K562 (cell line): ENCODE results near the gene TRIO. TPM values are rescaled to one million over a fixed set of nuclear protein-coding genes. Genes with fewer than 3 reads are reported as not detected.

Experiments used
- ATAC-seq: fragments of 200-7000 bp; cut with Tn5 transposase; 3 replicates; pipeline ENCODE4 v1.9.1; 2020; ENCODE audit warnings: moderate library complexity
- BruUV-seq: library from RNA; stranded (reverse); fragments of 400-500 nt; replicated peaks from 2 replicates; lab custom pipeline; 2021; lab: Mats Ljungman, UMichigan
- CTCF ChIA-PET: fragments of 300-600 bp; formaldehyde crosslinking; extraction: SDS; loops from one replicate; lab custom pipeline; 2021; ENCODE audit warnings: low intra/inter-chr PET ratio; lab: Yijun Ruan, JAX
- POLR2A ChIA-PET: fragments of 300-600, 350-650 bp; sonication (Branson Sonifier 250); formaldehyde crosslinking; extraction: SDS; loops from one replicate; lab custom pipeline; 2021; ENCODE audit warnings: antibody characterized with exemption, inconsistent platforms; lab: Yijun Ruan, JAX
- DNase-seq, 4 experiments: peaks; one replicate each; pipeline versions ENCODE4 v3.0.0 to v3.0.0-alpha.2; 2011 to 2018; ENCODE audit warnings: low spot score in 3 of 4, mixed read lengths in 3 of 4; ENCODE audit errors: extremely low read depth in 1 of 4
- FAIRE-seq: peaks from 2 replicates; lab custom pipeline; 2011; peaks lifted over from hg19 to GRCh38; lab: Jason Lieb, UNC
- H2AFZ ChIP-seq: 2 replicates; pipeline ENCODE4 v1.6.0; 2011; ENCODE audit warnings: low read depth, low read length, control low read depth, inconsistent platforms
- H3K27ac ChIP-seq: fragments of 200-600 bp; 3 replicates; pipeline ENCODE4 v1.8.0; 2011; ENCODE audit warnings: low read depth, mild to moderate bottlenecking, control low read depth, inconsistent platforms, low read length, moderate library complexity, mixed read lengths; ENCODE audit errors: extremely low read depth
- H3K27me3 ChIP-seq, 2 experiments: fragments of 300-600 bp in 1 of 2; 2 replicates in 1 of 2; 3 replicates in 1 of 2; pipeline versions ENCODE4 v1.6.0 to v1.8.0; 2011; ENCODE audit warnings: inconsistent platforms in 2 of 2, low read length in 2 of 2, mild to moderate bottlenecking in 1 of 2, mixed read lengths in 1 of 2, moderate library complexity in 1 of 2; ENCODE audit not compliant: control insufficient read depth in 2 of 2, insufficient read depth in 2 of 2
- H3K36me3 ChIP-seq: fragments of 300-600 bp; 3 replicates; pipeline ENCODE4 v1.8.0; 2011; ENCODE audit warnings: mild to moderate bottlenecking, low read length, inconsistent platforms; ENCODE audit not compliant: control insufficient read depth, insufficient read depth
- H3K4me1 ChIP-seq, 2 experiments: fragments of 200-600 bp in 1 of 2; replicated peaks in 1 of 2; 2 replicates in 1 of 2; 3 replicates in 1 of 2; pipeline versions ENCODE4 v1.5.1 to v1.8.0; 2011; ENCODE audit warnings: inconsistent platforms in 2 of 2, low read length in 2 of 2, mild to moderate bottlenecking in 1 of 2, mixed read lengths in 1 of 2, moderate library complexity in 1 of 2; ENCODE audit not compliant: control insufficient read depth in 2 of 2, insufficient read depth in 2 of 2
- H3K4me2 ChIP-seq: 2 replicates; pipeline ENCODE4 v1.6.1; 2011; ENCODE audit warnings: low read length, control low read depth, inconsistent platforms, mixed read lengths; ENCODE audit not compliant: insufficient read depth
- H3K4me3 ChIP-seq: fragments of 200-600 bp; sonication (generic), shearing (Covaris generic); 2 replicates; pipeline ENCODE4 v1.5.1; 2016; ENCODE audit warnings: control low read depth, inconsistent platforms
- H3K79me2 ChIP-seq: fragments of 200-600 bp; 3 replicates; pipeline ENCODE4 v1.8.0; 2011; ENCODE audit warnings: low read length, inconsistent platforms; ENCODE audit not compliant: control insufficient read depth, insufficient read depth
- H3K9ac ChIP-seq, 2 experiments: 2 replicates each; pipeline versions ENCODE4 v1.6.0 to v1.6.1; 2011; ENCODE audit warnings: low read depth in 2 of 2, low read length in 2 of 2, control low read depth in 1 of 2, inconsistent platforms in 1 of 2, mild to moderate bottlenecking in 1 of 2, mixed read lengths in 1 of 2; ENCODE audit not compliant: insufficient read depth in 1 of 2
- H3K9me1 ChIP-seq: one replicate; pipeline ENCODE4 v1.6.0; 2011; ENCODE audit warnings: inconsistent platforms, mild to moderate bottlenecking, low read length, moderate library complexity; ENCODE audit not compliant: control insufficient read depth, insufficient read depth
- H3K9me3 ChIP-seq: replicated peaks from 2 replicates; pipeline ENCODE4 v1.5.1; 2011; ENCODE audit warnings: low read depth, low read length, inconsistent platforms; ENCODE audit not compliant: control insufficient read depth, insufficient read depth
- H4K20me1 ChIP-seq: replicated peaks from 2 replicates; pipeline ENCODE4 v1.6.1; 2011; ENCODE audit warnings: low read length, inconsistent platforms, mixed read lengths; ENCODE audit not compliant: control insufficient read depth, insufficient read depth
- ARID1B ChIP-seq: fragments of 450-650 bp; IDR thresholded peaks from 2 replicates; pipeline ENCODE4 v1.6.1; 2016; ENCODE audit warnings: antibody characterized with exemption, mild to moderate bottlenecking, inconsistent platforms
- BRD4 ChIP-seq: fragments of 200-600 bp; sonication (generic); IDR thresholded peaks from 2 replicates; pipeline ENCODE4 v1.6.1; 2017; ENCODE audit warnings: inconsistent platforms
- CHCHD3 ChIP-seq: fragments of 250-450 bp; sonication (Bioruptor Pico); IDR thresholded peaks from 2 replicates; pipeline ENCODE4 v2.1.2; 2022; ENCODE audit warnings: mild to moderate bottlenecking
- HMG20B ChIP-seq: fragments of 250-450 bp; sonication (Bioruptor Pico); IDR thresholded peaks from 2 replicates; pipeline ENCODE4 v1.5.0; 2021; ENCODE audit warnings: mild to moderate bottlenecking
- KDM5B ChIP-seq: fragments of 200-600 bp; sonication (generic); IDR thresholded peaks from 2 replicates; pipeline ENCODE4 v1.6.1; 2012; ENCODE audit warnings: low read depth, mild to moderate bottlenecking, moderate library complexity, low read length, control low read depth, inconsistent platforms; ENCODE audit not compliant: insufficient replicate concordance
- KLF10 ChIP-seq: fragments of 250-450 bp; sonication (Bioruptor Pico); IDR thresholded peaks from 2 replicates; pipeline ENCODE4 v1.6.1; 2021; ENCODE audit warnings: matching md5 sums
- MAFF ChIP-seq: IDR thresholded peaks from 2 replicates; pipeline ENCODE4 v1.6.1; 2012; ENCODE audit warnings: low read length, improper control_type of control experiment
- PHF20 ChIP-seq: fragments of 450-650 bp; IDR thresholded peaks from 2 replicates; pipeline ENCODE4 v1.6.1; 2018; ENCODE audit not compliant: partially characterized antibody
- RNF2 ChIP-seq: sonication (generic); IDR thresholded peaks from 2 replicates; pipeline ENCODE4 v1.6.1; 2016
- SOX6 ChIP-seq: fragments of 450-650 bp; IDR thresholded peaks from 2 replicates; pipeline ENCODE4 v1.6.1; 2014; ENCODE audit warnings: mild to moderate bottlenecking
- TAF15 ChIP-seq: fragments of 200-400 bp; formaldehyde crosslinking; IDR thresholded peaks from 2 replicates; pipeline ENCODE4 v1.6.1; 2017; ENCODE audit warnings: mild to moderate bottlenecking, low read depth, low read length, moderate library complexity
- ZNF146 ChIP-seq: IDR thresholded peaks from one replicate; pipeline ENCODE4 v1.6.1; 2018; ENCODE audit warnings: missing compliant biosample characterization; ENCODE audit not compliant: unreplicated experiment
- ZNF282 ChIP-seq: sonication (generic); formaldehyde crosslinking; IDR thresholded peaks from 2 replicates; pipeline ENCODE4 v1.8.1; 2023; ENCODE audit warnings: missing genetic modification reagents
- ZNF57 ChIP-seq: fragments of 450-650 bp; formaldehyde crosslinking; IDR thresholded peaks from 2 replicates; pipeline ENCODE4 v1.4.0; 2020; ENCODE audit warnings: mild to moderate bottlenecking, moderate library complexity
- ZNF695 ChIP-seq: fragments of 450-650 bp; formaldehyde crosslinking; IDR thresholded peaks from 2 replicates; pipeline ENCODE4 v1.4.0; 2020; ENCODE audit warnings: mild to moderate bottlenecking, moderate library complexity
- WGBS: fragments of 100-300 bp; shearing (Covaris generic); methylation state at CpG from one replicate; pipeline ENCODE4 v1.1.6; 2016; ENCODE audit warnings: low coverage, mixed read lengths; ENCODE audit not compliant: insufficient coverage; ENCODE audit errors: missing lambda C conversion rate; 5-methylcytosine and 5-hydroxymethylcytosine counted together
- in situ Hi-C: fragments of 300-500 bp; cut with MboI; formaldehyde crosslinking; loops from 4 replicates; pipeline ENCODE4 v1.15.0; 2018; ENCODE audit warnings: inconsistent platforms, mixed read lengths
- intact Hi-C: fragments of 100-400 bp; cut with micrococcal nuclease; formaldehyde crosslinking; loops from 2 replicates; pipeline ENCODE4 v1.14.2; 2022
- polyA plus RNA-seq, 8 experiments: library from polyadenylated mRNA; depleted of rRNA in 4 of 8; stranded (reverse) in 5 of 8; unstranded in 3 of 8; fragments of >200 nt; fragmentation: Nextera tagmentation in 2 of 8; fragmentation: Illumina TruSeq in 1 of 8; extraction: Ambion mirVana in 2 of 8; extraction: Trizol in 1 of 8; gene quantifications; 2 replicates each; pipeline versions ENCODE4 v1.2.1 to v1.2.3, GENCODE V29; 2011 to 2014; ENCODE audit warnings: inconsistent platforms in 1 of 8, missing spikeins in 1 of 8
- total RNA-seq, 7 experiments: library from RNA; depleted of rRNA in 6 of 7; stranded (reverse); fragments of >200 nt in 6 of 7; fragmentation: Illumina TruSeq in 2 of 7; extraction: Trizol in 2 of 7; gene quantifications; 2 replicates each; pipeline versions ENCODE4 v1.2.1 to v1.2.3, GENCODE V29; 2011 to 2021; ENCODE audit warnings: low replicate concordance in 1 of 7
- TF ChIP-seq, protein P1 (sequence below): fragments of 450-650 bp; IDR thresholded peaks from 2 replicates; pipeline ENCODE4 v1.6.1; 2018; ENCODE audit not compliant: partially characterized antibody
- TF ChIP-seq, protein P2 (sequence below): sonication (generic); formaldehyde crosslinking; IDR thresholded peaks from 2 replicates; pipeline ENCODE4 v1.8.0; 2022; ENCODE audit warnings: mild to moderate bottlenecking, missing genetic modification reagents

Gene TRIO
- total and polyA plus RNA-seq, 9 of the 15 experiments (the other 6 are each of a cell fraction or from before 2014, with no cell fraction given), result 0.24 to 5.0 (median 1.1) TPM

DNA sequence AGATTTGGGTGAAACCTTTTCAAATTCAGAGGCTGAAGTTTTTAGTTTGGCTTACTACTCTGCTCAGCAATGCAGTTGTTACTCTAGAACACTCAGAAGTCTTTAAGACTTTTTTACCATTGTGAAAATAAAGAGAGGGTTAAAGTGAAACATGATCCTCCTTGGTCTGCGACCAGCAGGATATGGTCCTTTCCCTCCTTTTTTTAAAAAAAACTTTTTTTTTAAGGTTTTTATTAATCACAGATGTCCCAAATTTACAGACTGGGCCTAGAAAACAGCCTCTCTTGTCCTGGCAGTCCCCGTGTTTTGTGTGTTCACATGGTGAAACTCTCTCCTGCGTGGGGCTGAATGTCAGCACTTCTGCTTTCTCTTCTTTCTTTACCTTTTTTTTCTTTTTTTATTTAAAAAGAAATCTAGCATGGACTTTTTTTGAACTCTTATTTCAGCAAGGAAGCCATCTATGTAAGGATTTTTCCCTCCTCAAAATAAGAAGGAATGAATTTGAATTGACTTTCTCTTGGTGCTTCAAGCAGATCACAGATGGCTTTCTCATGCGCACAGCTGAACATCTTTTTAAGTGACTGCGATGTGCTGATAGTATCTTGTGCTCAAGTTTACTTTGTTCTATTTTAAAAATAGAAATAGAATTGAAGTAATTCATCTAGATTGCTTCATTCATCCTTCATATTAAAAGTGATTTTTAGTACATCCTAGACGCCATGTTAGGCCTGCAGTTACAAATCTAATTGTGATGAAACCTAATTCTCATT lies 309.7 kb downstream of the TRIO start:
- BruUV-seq, result no TSS peak
- intact Hi-C loops, result no loop called here
- Histone ChIP-seq H4K20me1 (no peaks in the 10 kb centered on the region), H3K9me3 (no peaks in the 10 kb centered on the region), H3K9me1 (no peaks in the 10 kb centered on the region), H2AFZ (no peak overlapping the region), H3K27ac (no peak overlapping the region), H3K36me3 (no peaks in the 10 kb centered on the region), H3K27me3 (peaks cover 9 to 27% of the 10 kb centered on the region in 2 experiments), H3K79me2 (no peaks in the 10 kb centered on the region), H3K4me3 (no peak overlapping the region), H3K4me1 (no peaks in the 10 kb centered on the region; a peak in 2 of 5 replicates), H3K4me2 (no peak overlapping the region), H3K9ac (no peak overlapping the region)
- in situ Hi-C loops, result no loop called here
- FAIRE-seq, result no peak
- POLR2A ChIA-PET, result no interaction called here
- ATAC-seq, result no peak
- WGBS, result 4% methylated on average over 6 of the region's 6 CpGs
- DNase-seq, result no peak
- CTCF ChIA-PET, result interaction anchor here (0.6 kb wide), 1 partner anchor 310 kb away, joined by 3 read pairs; the partner anchor contains the start of gene TRIO
- no peak for TF ChIP-seq HMG20B (CRISPR knock-in tag)
- no peak for TF ChIP-seq ZNF57 (CRISPR knock-in tag)
- no peak for TF ChIP-seq ARID1B
- no peak for TF ChIP-seq CHCHD3 (CRISPR knock-in tag)
- TF ChIP-seq SOX6, result no peak
- no peak for TF ChIP-seq BRD4
- TF ChIP-seq ZNF282 (CRISPR knock-in tag), result no peak
- TF ChIP-seq ZNF695 (CRISPR knock-in tag), result no peak
- no peak for TF ChIP-seq ZNF146 (CRISPR knock-in tag)
- TF ChIP-seq, protein P1, sequence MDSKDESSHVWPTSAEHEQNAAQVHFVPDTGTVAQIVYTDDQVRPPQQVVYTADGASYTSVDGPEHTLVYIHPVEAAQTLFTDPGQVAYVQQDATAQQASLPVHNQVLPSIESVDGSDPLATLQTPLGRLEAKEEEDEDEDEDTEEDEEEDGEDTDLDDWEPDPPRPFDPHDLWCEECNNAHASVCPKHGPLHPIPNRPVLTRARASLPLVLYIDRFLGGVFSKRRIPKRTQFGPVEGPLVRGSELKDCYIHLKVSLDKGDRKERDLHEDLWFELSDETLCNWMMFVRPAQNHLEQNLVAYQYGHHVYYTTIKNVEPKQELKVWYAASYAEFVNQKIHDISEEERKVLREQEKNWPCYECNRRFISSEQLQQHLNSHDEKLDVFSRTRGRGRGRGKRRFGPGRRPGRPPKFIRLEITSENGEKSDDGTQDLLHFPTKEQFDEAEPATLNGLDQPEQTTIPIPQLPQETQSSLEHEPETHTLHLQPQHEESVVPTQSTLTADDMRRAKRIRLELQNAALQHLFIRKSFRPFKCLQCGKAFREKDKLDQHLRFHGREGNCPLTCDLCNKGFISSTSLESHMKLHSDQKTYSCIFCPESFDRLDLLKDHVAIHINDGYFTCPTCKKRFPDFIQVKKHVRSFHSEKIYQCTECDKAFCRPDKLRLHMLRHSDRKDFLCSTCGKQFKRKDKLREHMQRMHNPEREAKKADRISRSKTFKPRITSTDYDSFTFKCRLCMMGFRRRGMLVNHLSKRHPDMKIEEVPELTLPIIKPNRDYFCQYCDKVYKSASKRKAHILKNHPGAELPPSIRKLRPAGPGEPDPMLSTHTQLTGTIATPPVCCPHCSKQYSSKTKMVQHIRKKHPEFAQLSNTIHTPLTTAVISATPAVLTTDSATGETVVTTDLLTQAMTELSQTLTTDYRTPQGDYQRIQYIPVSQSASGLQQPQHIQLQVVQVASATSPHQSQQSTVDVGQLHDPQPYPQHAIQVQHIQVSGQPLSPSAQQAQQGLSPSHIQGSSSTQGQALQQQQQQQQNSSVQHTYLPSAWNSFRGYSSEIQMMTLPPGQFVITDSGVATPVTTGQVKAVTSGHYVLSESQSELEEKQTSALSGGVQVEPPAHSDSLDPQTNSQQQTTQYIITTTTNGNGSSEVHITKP, result no peak
- no peak for TF ChIP-seq PHF20
- no peak for TF ChIP-seq MAFF
- TF ChIP-seq RNF2, result no peak
- TF ChIP-seq, protein P2, sequence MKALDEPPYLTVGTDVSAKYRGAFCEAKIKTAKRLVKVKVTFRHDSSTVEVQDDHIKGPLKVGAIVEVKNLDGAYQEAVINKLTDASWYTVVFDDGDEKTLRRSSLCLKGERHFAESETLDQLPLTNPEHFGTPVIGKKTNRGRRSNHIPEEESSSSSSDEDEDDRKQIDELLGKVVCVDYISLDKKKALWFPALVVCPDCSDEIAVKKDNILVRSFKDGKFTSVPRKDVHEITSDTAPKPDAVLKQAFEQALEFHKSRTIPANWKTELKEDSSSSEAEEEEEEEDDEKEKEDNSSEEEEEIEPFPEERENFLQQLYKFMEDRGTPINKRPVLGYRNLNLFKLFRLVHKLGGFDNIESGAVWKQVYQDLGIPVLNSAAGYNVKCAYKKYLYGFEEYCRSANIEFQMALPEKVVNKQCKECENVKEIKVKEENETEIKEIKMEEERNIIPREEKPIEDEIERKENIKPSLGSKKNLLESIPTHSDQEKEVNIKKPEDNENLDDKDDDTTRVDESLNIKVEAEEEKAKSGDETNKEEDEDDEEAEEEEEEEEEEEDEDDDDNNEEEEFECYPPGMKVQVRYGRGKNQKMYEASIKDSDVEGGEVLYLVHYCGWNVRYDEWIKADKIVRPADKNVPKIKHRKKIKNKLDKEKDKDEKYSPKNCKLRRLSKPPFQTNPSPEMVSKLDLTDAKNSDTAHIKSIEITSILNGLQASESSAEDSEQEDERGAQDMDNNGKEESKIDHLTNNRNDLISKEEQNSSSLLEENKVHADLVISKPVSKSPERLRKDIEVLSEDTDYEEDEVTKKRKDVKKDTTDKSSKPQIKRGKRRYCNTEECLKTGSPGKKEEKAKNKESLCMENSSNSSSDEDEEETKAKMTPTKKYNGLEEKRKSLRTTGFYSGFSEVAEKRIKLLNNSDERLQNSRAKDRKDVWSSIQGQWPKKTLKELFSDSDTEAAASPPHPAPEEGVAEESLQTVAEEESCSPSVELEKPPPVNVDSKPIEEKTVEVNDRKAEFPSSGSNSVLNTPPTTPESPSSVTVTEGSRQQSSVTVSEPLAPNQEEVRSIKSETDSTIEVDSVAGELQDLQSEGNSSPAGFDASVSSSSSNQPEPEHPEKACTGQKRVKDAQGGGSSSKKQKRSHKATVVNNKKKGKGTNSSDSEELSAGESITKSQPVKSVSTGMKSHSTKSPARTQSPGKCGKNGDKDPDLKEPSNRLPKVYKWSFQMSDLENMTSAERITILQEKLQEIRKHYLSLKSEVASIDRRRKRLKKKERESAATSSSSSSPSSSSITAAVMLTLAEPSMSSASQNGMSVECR, result no peak
- TF ChIP-seq KDM5B, result no peak
- TF ChIP-seq KLF10 (CRISPR knock-in tag), result no peak
- TF ChIP-seq TAF15, result no peak
